Head of caudate nucleus (tissue), 42 donors: Measurements from ENCODE around the gene CLMN.

Source experiments
- DNase-seq, 42 donors: peaks; one replicate each; pipeline versions ENCODE4 v3.0.0 to v3.0.0-alpha.2; 2020 to 2021; ENCODE audit warnings: mixed read lengths in 7 of 42
- intact Hi-C: fragments of 100-400 bp; cut with DNase I; formaldehyde crosslinking; loops from one replicate; pipeline ENCODE4 v1.15.0; 2022

The CLMN gene

GRCh38 chr14:95309261-95310051, 10.3 kb downstream of the CLMN start:
- no peak for DNase-seq

DNA sequence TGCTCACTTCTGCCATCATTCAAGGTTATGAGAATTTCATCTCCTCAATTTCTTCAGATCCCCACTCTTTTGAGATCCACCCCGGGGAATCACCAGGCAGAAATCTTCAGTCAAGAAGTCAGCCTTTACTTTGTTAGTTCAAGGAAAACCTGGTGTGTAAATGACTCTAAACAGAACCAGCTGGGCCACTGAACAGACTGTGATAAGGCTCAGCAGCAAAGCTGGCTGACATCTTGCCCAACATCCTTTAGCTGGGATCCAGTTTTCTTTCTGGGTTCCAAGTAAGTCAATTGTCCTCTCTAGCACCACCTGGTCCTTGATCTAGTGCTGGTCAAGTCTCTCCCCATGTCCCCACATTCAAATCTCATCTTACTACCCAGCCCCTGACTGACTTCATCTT, 11.6 kb downstream of the CLMN start:
- no peak for DNase-seq
- intact Hi-C loops: no loop called here

More at GRCh38 chr14:95309261-95310051, 10.3 kb downstream of the CLMN start:
- intact Hi-C loops: no loop called here

- peak in 18 of 42 donors; percentile 26 to 86 (median 60) for DNase-seq
- intact Hi-C loops: no loop called here
Measured at GRCh38 chr14:95307402-95308041, 12.2 kb downstream of the CLMN start.

DNA sequence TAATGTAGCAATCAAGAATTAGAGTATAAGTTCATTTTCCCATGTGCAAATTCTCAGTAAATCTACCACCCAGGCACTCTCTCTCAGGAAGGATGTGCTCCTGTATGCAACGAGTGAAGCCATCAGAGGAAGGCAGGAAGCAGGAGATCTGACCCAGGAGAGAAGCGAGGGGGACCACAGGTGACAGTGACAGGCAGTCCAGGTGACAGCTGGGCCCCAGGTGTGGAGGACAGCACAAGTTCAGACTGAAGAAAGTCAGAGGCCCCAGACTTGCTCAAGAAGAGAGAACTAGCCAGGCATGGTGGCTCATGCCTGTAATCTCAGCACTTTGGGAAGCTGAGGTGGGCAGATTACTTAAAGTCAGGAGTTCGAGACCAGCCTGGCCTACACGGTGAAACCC, 13.8 kb downstream of the CLMN start:
- DNase-seq: no peak

GRCh38 chr14:95305145-95305544, 14.6 kb downstream of the CLMN start:
- intact Hi-C loops: no loop called here
- peak in 39 of 42 donors; percentile 45 to 90 (median 70) for DNase-seq

More for the DNA sequence above, 13.8 kb downstream of the CLMN start:
- intact Hi-C loops: no loop called here

DNA sequence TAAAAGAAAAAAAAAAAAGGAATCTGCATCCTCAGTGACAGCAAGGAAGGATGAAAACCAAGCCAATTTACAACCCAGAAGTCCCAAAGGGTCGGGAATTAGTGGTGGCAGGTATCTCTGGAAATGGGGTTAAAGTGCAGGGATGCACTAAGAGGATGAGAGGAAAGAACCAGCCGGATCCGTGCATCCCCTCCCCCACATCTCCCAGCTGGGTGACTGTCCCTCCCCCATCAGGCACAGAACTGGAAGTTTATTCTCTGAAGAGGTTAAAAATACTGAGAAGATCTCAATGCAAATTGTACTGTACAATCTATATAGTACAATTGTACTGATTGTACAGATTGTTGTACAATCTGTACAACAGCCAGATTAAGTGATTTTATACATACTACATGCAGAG, 15.4 kb downstream of the CLMN start:
- peak in 1 of 42 donors; percentile 55 for DNase-seq
- intact Hi-C loops: no loop called here

GRCh38 chr14:95303552-95303951, 16.2 kb downstream of the CLMN start:
- peak in 39 of 42 donors; percentile 42 to 93 (median 73) for DNase-seq
- intact Hi-C loops: no loop called here

DNA sequence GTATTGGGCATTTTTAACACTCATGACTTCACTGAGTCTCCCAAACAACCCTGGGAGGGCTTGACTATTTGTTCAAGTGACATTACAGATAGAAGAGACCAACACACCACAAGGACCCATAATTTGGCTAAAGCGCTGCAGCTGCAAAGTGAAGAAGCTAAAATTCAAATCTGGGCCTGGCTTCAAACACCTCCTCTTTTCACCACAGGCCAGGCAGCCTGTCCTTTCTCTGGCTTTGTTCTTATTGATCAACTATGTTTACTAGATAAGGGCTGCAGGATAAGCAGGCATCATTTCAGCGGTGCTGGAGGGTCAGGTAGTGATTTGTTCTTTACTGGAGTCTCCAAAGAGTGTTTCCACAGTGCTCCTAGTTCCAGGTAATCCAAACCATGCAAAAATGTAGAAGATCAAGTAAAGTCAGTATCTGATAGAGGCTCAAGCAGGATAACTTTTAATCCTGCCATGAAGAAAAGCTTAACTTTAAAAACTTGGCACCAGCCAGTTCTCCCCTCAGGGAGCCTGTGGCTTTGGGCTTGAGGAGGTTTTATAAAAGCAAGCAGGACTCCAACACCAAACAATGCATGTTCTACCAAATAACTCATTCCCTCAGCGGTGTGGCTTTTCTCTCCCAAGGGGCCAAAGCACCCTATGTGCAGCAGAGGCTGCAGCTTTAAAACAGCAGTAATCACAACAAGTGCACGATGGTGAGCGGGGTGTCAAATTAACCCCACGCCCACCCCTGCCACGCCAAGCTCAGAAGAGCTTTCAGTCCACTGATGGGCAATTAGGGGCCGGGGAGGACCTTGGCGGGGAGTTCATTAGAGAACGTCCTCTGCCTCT, 16.8 kb downstream of the CLMN start:
- intact Hi-C loops: no loop called here
- DNase-seq: peak in 1 of 42 donors; percentile 9

GRCh38 chr14:95301527-95302187, 18.1 kb downstream of the CLMN start:
- intact Hi-C loops: no loop called here
- DNase-seq: no peak

DNA sequence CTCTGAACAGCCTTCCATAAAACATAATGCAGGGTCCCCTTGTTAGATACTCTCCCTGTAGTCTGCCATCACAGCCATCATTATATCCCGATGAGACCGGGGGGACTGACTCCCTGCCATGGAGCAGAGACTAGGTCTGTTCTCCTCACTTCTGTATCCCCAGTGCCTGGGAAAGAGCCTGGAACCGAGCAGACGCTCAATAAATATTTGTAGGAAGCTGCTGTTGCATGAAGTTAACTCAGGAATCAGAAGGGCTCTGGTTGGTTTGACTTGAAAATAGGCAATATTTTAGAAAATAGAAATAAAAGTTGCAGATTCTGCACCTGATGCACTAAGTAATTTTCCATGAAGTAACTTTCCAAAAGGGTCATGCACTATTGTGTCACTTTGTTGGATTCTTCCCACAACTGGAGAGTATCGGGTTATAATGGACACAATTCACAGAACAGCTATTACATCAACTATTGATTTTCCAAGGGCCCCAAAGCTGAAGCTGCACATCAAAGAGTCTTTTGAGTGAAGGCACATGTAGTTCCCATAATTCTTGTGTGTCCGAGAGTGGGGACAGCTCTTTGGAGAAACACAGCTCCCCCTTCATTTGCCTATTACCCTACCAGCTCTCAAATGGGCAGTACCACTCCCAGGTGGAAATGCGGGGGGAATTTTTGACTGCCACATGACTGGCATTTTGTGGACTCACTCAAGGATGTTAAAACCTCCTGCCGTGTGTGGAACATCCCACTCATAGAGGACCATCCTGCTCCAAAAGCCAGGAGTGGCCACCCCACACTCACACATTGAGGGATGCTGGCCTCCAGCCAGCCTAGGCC, 18.8 kb downstream of the CLMN start:
- DNase-seq: peak; percentile 31 to 91 (median 76)
- intact Hi-C loops: no loop called here

GRCh38 chr14:95300002-95300696, 19.6 kb downstream of the CLMN start:
- peak in 1 of 42 donors; percentile 38 for DNase-seq
- intact Hi-C loops: no loop called here

- no peak for DNase-seq
- intact Hi-C loops: no loop called here
Measured at GRCh38 chr14:95299271-95299670, 20.4 kb downstream of the CLMN start.

- intact Hi-C loops: no loop called here
- peak in 10 of 42 donors; percentile 29 to 80 (median 49) for DNase-seq
Measured at GRCh38 chr14:95297832-95298231, 21.9 kb downstream of the CLMN start.

DNA sequence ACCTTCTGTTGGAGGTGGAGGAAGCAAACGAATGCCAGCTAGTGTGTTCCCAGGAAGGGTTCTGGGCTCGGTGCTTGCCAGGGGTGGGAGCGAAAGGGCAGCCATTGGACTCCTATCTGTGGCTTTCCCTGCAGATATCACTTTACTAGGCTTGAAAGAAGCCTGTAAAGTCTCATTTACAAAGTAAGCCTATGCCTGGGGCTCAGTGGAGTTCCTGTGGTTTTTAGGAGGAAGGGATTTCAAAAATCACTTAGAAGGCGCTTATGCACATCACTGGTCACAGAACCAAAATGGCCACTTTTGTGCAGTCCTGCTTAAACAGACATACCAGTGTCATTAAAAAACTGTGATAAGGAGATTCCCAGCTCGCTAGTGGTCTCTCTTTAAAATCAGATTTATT, 22.7 kb downstream of the CLMN start:
- intact Hi-C loops: no loop called here
- peak in 2 of 42 donors; percentile 7 to 11 for DNase-seq

DNA sequence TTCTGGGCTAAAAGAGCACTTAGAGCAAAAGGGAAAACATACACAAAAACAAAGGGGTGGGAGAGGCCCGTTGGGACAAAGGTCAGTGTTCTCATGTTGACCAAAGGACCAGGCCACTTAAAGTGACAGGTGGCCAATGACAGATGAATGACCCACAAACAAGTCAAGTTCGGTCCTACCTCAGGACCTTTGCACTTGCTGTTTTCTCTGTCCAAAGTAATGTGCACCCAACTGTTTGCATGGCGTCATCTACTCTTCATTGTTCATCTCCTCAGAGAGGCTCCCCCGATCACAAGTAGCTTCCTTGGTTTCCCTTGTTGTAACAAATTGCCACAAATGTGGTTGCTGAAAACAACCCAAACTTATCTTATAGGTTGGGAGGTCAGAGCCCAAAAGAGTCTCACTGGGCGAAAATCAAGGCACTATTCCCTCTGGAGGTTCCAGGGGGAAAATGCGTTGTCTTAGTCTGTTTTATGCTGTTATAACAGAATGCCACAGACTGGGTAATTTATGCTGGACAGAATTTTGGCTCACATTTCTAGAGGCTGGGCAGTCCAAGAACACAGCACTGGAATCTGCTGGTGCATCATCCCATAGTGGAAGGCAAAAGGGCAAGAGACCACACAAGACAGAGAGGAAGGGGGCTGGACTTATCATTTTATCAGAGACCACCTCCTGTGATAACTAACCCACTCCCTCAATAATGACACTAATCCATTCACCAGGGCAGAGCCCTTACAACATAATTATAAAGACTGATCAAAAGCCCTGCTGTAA, 23.9 kb downstream of the CLMN start:
- intact Hi-C loops: no loop called here

GRCh38 chr14:95294834-95295599, 24.7 kb downstream of the CLMN start:
- intact Hi-C loops: no loop called here
- DNase-seq: peak in 3 of 42 donors; percentile 4 to 20 (median 10)

More for the DNA sequence above, 23.9 kb downstream of the CLMN start:
- peak in 1 of 42 donors; percentile 18 for DNase-seq
